ENCODE results near the gene PLD6. TPM values are rescaled to one million over a fixed set of nuclear protein-coding genes. Genes with fewer than 3 reads are reported as not detected.

Gene PLD6
- total RNA-seq, 1 experiment from 2014 or later: 11.6 TPM

DNA sequence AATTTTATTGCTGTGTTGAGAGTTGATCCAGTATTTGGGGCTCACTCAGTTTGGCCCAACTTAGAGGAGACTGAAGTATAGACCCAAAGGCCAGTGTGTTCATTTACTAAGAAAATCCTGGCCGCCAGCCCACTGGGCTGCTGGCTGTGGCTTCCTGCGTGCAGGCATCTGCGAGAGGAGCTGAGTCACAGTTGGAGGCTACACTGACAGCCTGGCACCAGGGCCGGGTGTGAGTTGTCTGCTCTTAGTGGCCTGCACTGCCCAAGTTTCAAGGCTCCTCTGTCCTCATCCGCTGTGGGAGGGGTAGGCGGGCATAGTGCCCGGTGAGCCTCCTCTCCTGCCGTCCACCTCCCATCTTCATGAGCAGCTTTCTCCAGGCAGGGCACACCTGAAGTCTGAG lies 54.2 kb downstream of the PLD6 start:
- Histone ChIP-seq H3K36me3 (ENCODE audit: low read depth, low read length) (peaks cover 85% of the 10 kb centered on the region), H3K9me3 (ENCODE audit: low read length) (no peaks in the 10 kb centered on the region), H3K9me2 (replicated peaks; ENCODE audit: low read length) (no peaks in the 10 kb centered on the region), H3K4me3 (ENCODE audit: low read length) (no peak overlapping the region; the same call in 1 of the 2 replicates), H4K20me1 (ENCODE audit: low read length) (no peaks in the 10 kb centered on the region), H3K4me1 (ENCODE audit: insufficient read depth, low read length) (peaks cover 94% of the 10 kb centered on the region), H3K79me2 (ENCODE audit: low read length) (peaks cover 55% of the 10 kb centered on the region), H3K27ac (ENCODE audit: low read length) (peak overlapping the region; percentile 97), H3K27me3 (ENCODE audit: low read length) (no peaks in the 10 kb centered on the region), H2AFZ (ENCODE audit: low read length) (no peak overlapping the region), H3K9ac (ENCODE audit: low read length) (peak overlapping the region; percentile 80), H3F3A (ENCODE audit: low read length, unreplicated experiment) (peaks cover 36% of the 10 kb centered on the region), H3K4me2 (ENCODE audit: low read length) (peak overlapping the region; percentile 65)
- DNase-seq: peak; percentile 99
- ATAC-seq: peak; percentile 78
- BruUV-seq (replicated peaks): no TSS peak
- TF ChIP-seq, protein P1, sequence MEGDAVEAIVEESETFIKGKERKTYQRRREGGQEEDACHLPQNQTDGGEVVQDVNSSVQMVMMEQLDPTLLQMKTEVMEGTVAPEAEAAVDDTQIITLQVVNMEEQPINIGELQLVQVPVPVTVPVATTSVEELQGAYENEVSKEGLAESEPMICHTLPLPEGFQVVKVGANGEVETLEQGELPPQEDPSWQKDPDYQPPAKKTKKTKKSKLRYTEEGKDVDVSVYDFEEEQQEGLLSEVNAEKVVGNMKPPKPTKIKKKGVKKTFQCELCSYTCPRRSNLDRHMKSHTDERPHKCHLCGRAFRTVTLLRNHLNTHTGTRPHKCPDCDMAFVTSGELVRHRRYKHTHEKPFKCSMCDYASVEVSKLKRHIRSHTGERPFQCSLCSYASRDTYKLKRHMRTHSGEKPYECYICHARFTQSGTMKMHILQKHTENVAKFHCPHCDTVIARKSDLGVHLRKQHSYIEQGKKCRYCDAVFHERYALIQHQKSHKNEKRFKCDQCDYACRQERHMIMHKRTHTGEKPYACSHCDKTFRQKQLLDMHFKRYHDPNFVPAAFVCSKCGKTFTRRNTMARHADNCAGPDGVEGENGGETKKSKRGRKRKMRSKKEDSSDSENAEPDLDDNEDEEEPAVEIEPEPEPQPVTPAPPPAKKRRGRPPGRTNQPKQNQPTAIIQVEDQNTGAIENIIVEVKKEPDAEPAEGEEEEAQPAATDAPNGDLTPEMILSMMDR (conservative IDR thresholded peaks at IDR 0.05; ENCODE audit: low read depth, low read length): no peak
- no peak for TF ChIP-seq EZH2 (IDR thresholded peaks at IDR 0.05; ENCODE audit: low read length, unreplicated experiment)
- no peak for TF ChIP-seq EZH2phosphoT487 (IDR thresholded peaks at IDR 0.05; ENCODE audit: borderline replicate concordance, low read length)
- CTCF ChIA-PET: no interaction called here
- intact Hi-C loops (cut with micrococcal nuclease): loop anchor here (2.0 to 10.0 kb wide), 2 partner anchors 85 to 147 kb away; partner anchors contain the start of gene FLCN
- POLR2A ChIA-PET (ENCODE audit: unreplicated experiment): no interaction called here

DNA sequence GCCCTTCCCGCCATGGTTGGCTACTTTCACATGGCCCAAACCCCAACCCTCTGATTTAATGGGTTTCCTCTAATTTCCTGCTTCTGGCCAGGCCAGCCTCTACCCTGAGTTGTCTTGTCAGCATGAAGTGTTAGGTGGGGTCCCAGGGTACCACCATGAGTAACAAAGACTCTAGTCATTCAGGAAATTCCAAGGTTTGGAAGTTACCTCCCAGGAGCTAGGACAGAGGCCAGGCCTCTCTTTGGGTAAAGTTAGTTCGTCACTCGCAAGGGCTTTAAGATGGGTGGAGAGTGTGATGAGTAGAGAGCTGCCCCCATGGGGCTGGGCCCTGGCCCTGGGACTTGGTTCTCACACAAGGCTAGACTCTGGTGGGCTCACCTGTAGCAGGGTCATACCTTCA lies 54.6 kb downstream of the PLD6 start:
- Histone ChIP-seq H3K9me3 (ENCODE audit: low read length) (no peaks in the 10 kb centered on the region), H3K27ac (ENCODE audit: low read length) (peak overlapping the region; percentile 97), H2AFZ (ENCODE audit: low read length) (no peak overlapping the region), H3K4me2 (ENCODE audit: low read length) (peak overlapping the region; percentile 65), H3K27me3 (ENCODE audit: low read length) (no peaks in the 10 kb centered on the region), H3K4me1 (ENCODE audit: insufficient read depth, low read length) (peaks cover 89% of the 10 kb centered on the region), H3K79me2 (ENCODE audit: low read length) (peaks cover 51% of the 10 kb centered on the region), H3F3A (ENCODE audit: low read length, unreplicated experiment) (peaks cover 36% of the 10 kb centered on the region), H3K9me2 (replicated peaks; ENCODE audit: low read length) (no peaks in the 10 kb centered on the region), H3K4me3 (ENCODE audit: low read length) (no peak overlapping the region; the same call in 1 of the 2 replicates), H4K20me1 (ENCODE audit: low read length) (no peaks in the 10 kb centered on the region), H3K9ac (ENCODE audit: low read length) (peak overlapping the region; percentile 80), H3K36me3 (ENCODE audit: low read depth, low read length) (peaks cover 85% of the 10 kb centered on the region)
- TSS peak; percentile 87 for BruUV-seq (replicated peaks)
- CTCF ChIA-PET: no interaction called here
- POLR2A ChIA-PET (ENCODE audit: unreplicated experiment): no interaction called here
- DNase-seq: peak; percentile 66
- intact Hi-C loops (cut with micrococcal nuclease): loop anchor here (2.0 to 10.0 kb wide), 2 partner anchors 85 to 147 kb away; partner anchors contain the start of gene FLCN
- ATAC-seq: peak; percentile 10
- no peak for TF ChIP-seq EZH2 (IDR thresholded peaks at IDR 0.05; ENCODE audit: low read length, unreplicated experiment)
- TF ChIP-seq, protein P1 (conservative IDR thresholded peaks at IDR 0.05; ENCODE audit: low read depth, low read length): no peak
- no peak for TF ChIP-seq EZH2phosphoT487 (IDR thresholded peaks at IDR 0.05; ENCODE audit: borderline replicate concordance, low read length)

DNA sequence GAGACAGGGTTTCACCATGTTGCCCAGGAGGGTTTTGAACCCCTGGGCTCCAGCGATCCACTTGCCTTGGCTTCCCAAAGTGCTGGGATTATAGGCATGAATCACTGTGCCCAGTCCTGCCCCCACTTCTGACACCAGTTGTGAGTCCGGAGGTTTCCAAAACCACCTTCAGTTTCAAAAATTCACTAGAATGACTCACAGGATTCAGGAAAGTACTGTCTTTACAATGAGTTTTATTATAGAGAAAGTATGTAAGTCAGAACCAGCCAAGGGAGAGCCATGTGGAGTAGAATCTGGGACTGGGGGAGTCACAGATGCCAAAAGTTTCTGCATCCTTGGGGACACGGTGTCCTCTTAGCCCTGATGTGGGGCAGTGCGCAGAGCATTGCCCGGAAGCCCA lies 55.1 kb downstream of the PLD6 start:
- peaks cover 85% of the 10 kb centered on the region for H3K4me1 ChIP-seq (ENCODE audit: insufficient read depth, low read length)
- peaks cover 46% of the 10 kb centered on the region for H3K79me2 ChIP-seq (ENCODE audit: low read length)
- no peaks in the 10 kb centered on the region for H3K9me3 ChIP-seq (ENCODE audit: low read length)
- H3K9ac ChIP-seq (ENCODE audit: low read length): peak overlapping the region; percentile 80
- TF ChIP-seq EZH2phosphoT487 (IDR thresholded peaks at IDR 0.05; ENCODE audit: borderline replicate concordance, low read length) (no peak), EZH2 (IDR thresholded peaks at IDR 0.05; ENCODE audit: low read length, unreplicated experiment) (no peak)
- TF ChIP-seq, protein P1 (conservative IDR thresholded peaks at IDR 0.05; ENCODE audit: low read depth, low read length): no peak
- no TSS peak for BruUV-seq (replicated peaks)
- H3K36me3 ChIP-seq (ENCODE audit: low read depth, low read length): peaks cover 85% of the 10 kb centered on the region
- ChIA-PET POLR2A (ENCODE audit: unreplicated experiment) (no interaction called here), CTCF (no interaction called here)
- peak overlapping the region; percentile 65 for H3K4me2 ChIP-seq (ENCODE audit: low read length)
- peak; percentile 52 for ATAC-seq
- no peaks in the 10 kb centered on the region for H3K27me3 ChIP-seq (ENCODE audit: low read length)
- H3K9me2 ChIP-seq (replicated peaks; ENCODE audit: low read length): no peaks in the 10 kb centered on the region
- peak; percentile 97 for DNase-seq
- H3F3A ChIP-seq (ENCODE audit: low read length, unreplicated experiment): peaks cover 35% of the 10 kb centered on the region
- H4K20me1 ChIP-seq (ENCODE audit: low read length): no peaks in the 10 kb centered on the region
- peak overlapping the region; percentile 97 for H3K27ac ChIP-seq (ENCODE audit: low read length)
- intact Hi-C loops (cut with micrococcal nuclease): loop anchor here (2.0 to 10.0 kb wide), 2 partner anchors 86 to 146 kb away; partner anchors contain the start of gene FLCN
- no peak overlapping the region for H2AFZ ChIP-seq (ENCODE audit: low read length)
- no peak overlapping the region; the same call in 1 of the 2 replicates for H3K4me3 ChIP-seq (ENCODE audit: low read length)

Measured in PC-3 (cell line).